SU-DHL-6 (cell line): ENCODE data around the gene FLT1.

Experiments
- H2AFZ ChIP-seq: fragments of 200-600 bp; sonication (generic); 2 replicates; pipeline ENCODE4 v1.6.1; 2014; ENCODE audit warnings: low read depth, mild to moderate bottlenecking, moderate library complexity, mixed read lengths, antibody characterized with exemption, low read length; ENCODE audit not compliant: severe bottlenecking
- H3F3A ChIP-seq: fragments of 200-600 bp; shearing (Covaris generic); 2 replicates; pipeline ENCODE4 v1.6.0; 2016; ENCODE audit warnings: antibody characterized with exemption, mild to moderate bottlenecking; ENCODE audit not compliant: insufficient read depth
- H3K27ac ChIP-seq: fragments of 200-600 bp; sonication (generic); 2 replicates; pipeline ENCODE4 v1.5.1; 2016; ENCODE audit warnings: low read depth, mild to moderate bottlenecking, low read length, moderate library complexity, mixed read lengths
- H3K27me3 ChIP-seq: fragments of 200-600 bp; sonication (generic), shearing (Covaris generic); 2 replicates; pipeline ENCODE4 v1.6.0; 2014; ENCODE audit warnings: mild to moderate bottlenecking, low read length
- H3K36me3 ChIP-seq: fragments of 200-600 bp; sonication (generic); 2 replicates; pipeline ENCODE4 v1.6.1; 2014; ENCODE audit warnings: mild to moderate bottlenecking, low read length, mixed read lengths
- H3K4me2 ChIP-seq: fragments of 300-600, 200-600 bp; shearing (Covaris generic), sonication (generic); 2 replicates; pipeline ENCODE4 v1.6.0; 2014; ENCODE audit warnings: low read length, low read depth, mild to moderate bottlenecking; ENCODE audit not compliant: poor library complexity, severe bottlenecking
- H3K4me3 ChIP-seq: fragments of 200-600 bp; sonication (generic); 2 replicates; pipeline ENCODE4 v1.5.1; 2014; ENCODE audit warnings: antibody characterized with exemption, low read length, mild to moderate bottlenecking, mixed read lengths; ENCODE audit not compliant: insufficient read depth, poor library complexity, severe bottlenecking
- H3K79me2 ChIP-seq: fragments of 200-600 bp; sonication (generic); 2 replicates; pipeline ENCODE4 v1.6.1; 2014; ENCODE audit warnings: mild to moderate bottlenecking, low read length, moderate library complexity; ENCODE audit not compliant: insufficient read depth
- H3K9ac ChIP-seq: fragments of 200-600 bp; sonication (generic); 2 replicates; pipeline ENCODE4 v1.7.0; 2014; ENCODE audit warnings: mild to moderate bottlenecking, low read length
- H3K9me2 ChIP-seq: fragments of 200-600 bp; sonication (generic); replicated peaks from 2 replicates; pipeline ENCODE4 v1.6.1; 2014; ENCODE audit warnings: low read length; ENCODE audit not compliant: insufficient read depth
- H3K9me3 ChIP-seq: fragments of 200-600 bp; sonication (generic); 2 replicates; pipeline ENCODE4 v1.6.1; 2014; ENCODE audit warnings: low read length, mixed read lengths; ENCODE audit not compliant: insufficient read depth
- H4K20me1 ChIP-seq: fragments of 200-600 bp; sonication (generic); 2 replicates; pipeline ENCODE4 v1.6.1; 2014; ENCODE audit warnings: low read depth, mild to moderate bottlenecking, antibody characterized with exemption, low read length, moderate library complexity, mixed read lengths
- CTCF ChIP-seq: fragments of 200-600 bp; sonication (generic); IDR thresholded peaks from one replicate; pipeline ENCODE4 v1.5.1; 2017; ENCODE audit warnings: antibody characterized with exemption, mild to moderate bottlenecking, low read length, moderate library complexity; ENCODE audit not compliant: insufficient read depth, poor library complexity, severe bottlenecking
- EZH2phosphoT487 ChIP-seq: fragments of 200-600 bp; sonication (generic), shearing (Covaris generic); conservative IDR thresholded peaks from 2 replicates; pipeline ENCODE4 v1.6.1; 2018; ENCODE audit warnings: mild to moderate bottlenecking, antibody characterized with exemption, low read length, moderate library complexity, mixed read lengths

Gene FLT1

GRCh38 chr13:28337166-28338005, 157.5 kb downstream of the FLT1 start:
- Histone ChIP-seq H3K27me3 (no peaks in the 10 kb centered on the region), H3K79me2 (no peaks in the 10 kb centered on the region), H2AFZ (no peak overlapping the region), H3K4me2 (no peak overlapping the region), H3F3A (no peaks in the 10 kb centered on the region), H3K9me3 (no peaks in the 10 kb centered on the region), H3K27ac (no peak overlapping the region), H3K4me3 (no peak overlapping the region), H3K9me2 (no peaks in the 10 kb centered on the region), H3K36me3 (no peaks in the 10 kb centered on the region), H3K9ac (no peak overlapping the region), H4K20me1 (no peaks in the 10 kb centered on the region)
- TF ChIP-seq CTCF (no peak), EZH2phosphoT487 (no peak)

- Histone ChIP-seq H3K4me2 (no peak overlapping the region), H3K79me2 (no peaks in the 10 kb centered on the region), H2AFZ (no peak overlapping the region), H3K27ac (no peak overlapping the region), H3K27me3 (no peaks in the 10 kb centered on the region), H3K9me3 (no peaks in the 10 kb centered on the region), H3K9ac (no peak overlapping the region), H3F3A (no peaks in the 10 kb centered on the region), H3K4me3 (no peak overlapping the region), H3K36me3 (no peaks in the 10 kb centered on the region), H4K20me1 (no peaks in the 10 kb centered on the region), H3K9me2 (no peaks in the 10 kb centered on the region)
- no peak for TF ChIP-seq EZH2phosphoT487
- no peak for TF ChIP-seq CTCF
Observed at GRCh38 chr13:28336193-28336657, 158.7 kb downstream of the FLT1 start.

GRCh38 chr13:28333204-28333881, 161.6 kb downstream of the FLT1 start:
- H4K20me1 ChIP-seq: no peaks in the 10 kb centered on the region
- no peaks in the 10 kb centered on the region for H3K79me2 ChIP-seq
- TF ChIP-seq CTCF (no peak), EZH2phosphoT487 (no peak)
- H3F3A ChIP-seq: no peaks in the 10 kb centered on the region
- H3K27me3 ChIP-seq: no peaks in the 10 kb centered on the region
- no peaks in the 10 kb centered on the region for H3K9me2 ChIP-seq
- no peaks in the 10 kb centered on the region for H3K36me3 ChIP-seq
- no peak overlapping the region for H3K27ac ChIP-seq
- no peaks in the 10 kb centered on the region for H3K9me3 ChIP-seq
- no peak overlapping the region for H2AFZ ChIP-seq
- H3K9ac ChIP-seq: no peak overlapping the region
- H3K4me2 ChIP-seq: no peak overlapping the region
- no peak overlapping the region for H3K4me3 ChIP-seq
